ENCODE measurements around the gene PTPRU.

DNA sequence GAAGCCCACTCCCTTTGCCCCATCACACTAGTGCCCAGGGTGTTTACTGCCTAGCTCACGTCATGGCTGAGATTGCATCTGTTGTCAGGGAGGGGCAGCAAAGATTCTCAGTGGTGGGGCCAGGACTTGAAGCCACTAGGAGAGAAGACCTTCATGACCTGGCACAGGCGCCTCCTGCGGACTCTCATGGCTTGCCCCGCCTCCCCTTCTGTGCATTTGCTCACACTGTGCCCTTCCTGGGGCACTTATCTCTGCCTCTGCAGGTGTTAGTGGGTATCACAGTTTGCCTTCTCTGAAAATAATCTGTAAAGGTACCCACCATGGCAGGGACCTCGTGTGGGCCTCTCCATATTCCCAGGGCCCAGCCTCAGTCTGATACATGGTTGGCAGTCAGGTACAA is 20.1 kb downstream of the PTPRU start:
- TF ChIP-seq, protein P1, sequence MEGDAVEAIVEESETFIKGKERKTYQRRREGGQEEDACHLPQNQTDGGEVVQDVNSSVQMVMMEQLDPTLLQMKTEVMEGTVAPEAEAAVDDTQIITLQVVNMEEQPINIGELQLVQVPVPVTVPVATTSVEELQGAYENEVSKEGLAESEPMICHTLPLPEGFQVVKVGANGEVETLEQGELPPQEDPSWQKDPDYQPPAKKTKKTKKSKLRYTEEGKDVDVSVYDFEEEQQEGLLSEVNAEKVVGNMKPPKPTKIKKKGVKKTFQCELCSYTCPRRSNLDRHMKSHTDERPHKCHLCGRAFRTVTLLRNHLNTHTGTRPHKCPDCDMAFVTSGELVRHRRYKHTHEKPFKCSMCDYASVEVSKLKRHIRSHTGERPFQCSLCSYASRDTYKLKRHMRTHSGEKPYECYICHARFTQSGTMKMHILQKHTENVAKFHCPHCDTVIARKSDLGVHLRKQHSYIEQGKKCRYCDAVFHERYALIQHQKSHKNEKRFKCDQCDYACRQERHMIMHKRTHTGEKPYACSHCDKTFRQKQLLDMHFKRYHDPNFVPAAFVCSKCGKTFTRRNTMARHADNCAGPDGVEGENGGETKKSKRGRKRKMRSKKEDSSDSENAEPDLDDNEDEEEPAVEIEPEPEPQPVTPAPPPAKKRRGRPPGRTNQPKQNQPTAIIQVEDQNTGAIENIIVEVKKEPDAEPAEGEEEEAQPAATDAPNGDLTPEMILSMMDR (IDR thresholded peaks at IDR 0.05): no peak
- no peak for TF ChIP-seq ZFX (IDR thresholded peaks at IDR 0.05; ENCODE audit: borderline replicate concordance)
